GM13976 (cell line): ENCODE results near the gene TBL3.
A peak's percentile ranks its signal among the peaks of the same experiment; 100 is the strongest.

Experiments used
- DNase-seq: peaks from one replicate; pipeline ENCODE4 v3.0.0; 2012; ENCODE audit warnings: low spot score
- in situ Hi-C: fragments of 300-500 bp; cut with MboI; formaldehyde crosslinking; loops from one replicate; pipeline ENCODE4 v1.12.0; 2022; ENCODE audit warnings: low sequenced_read_pairs, mixed read lengths, inconsistent platforms; ENCODE audit not compliant: unreplicated experiment
- TF ChIP-seq, protein P1 (sequence below): IDR thresholded peaks from 2 replicates; pipeline ENCODE4 v1.5.1; 2012; ENCODE audit warnings: borderline replicate concordance, mild to moderate bottlenecking; ENCODE audit not compliant: insufficient read depth; ENCODE audit errors: extremely low read depth, missing control alignments, control extremely low read depth

Gene TBL3

DNA sequence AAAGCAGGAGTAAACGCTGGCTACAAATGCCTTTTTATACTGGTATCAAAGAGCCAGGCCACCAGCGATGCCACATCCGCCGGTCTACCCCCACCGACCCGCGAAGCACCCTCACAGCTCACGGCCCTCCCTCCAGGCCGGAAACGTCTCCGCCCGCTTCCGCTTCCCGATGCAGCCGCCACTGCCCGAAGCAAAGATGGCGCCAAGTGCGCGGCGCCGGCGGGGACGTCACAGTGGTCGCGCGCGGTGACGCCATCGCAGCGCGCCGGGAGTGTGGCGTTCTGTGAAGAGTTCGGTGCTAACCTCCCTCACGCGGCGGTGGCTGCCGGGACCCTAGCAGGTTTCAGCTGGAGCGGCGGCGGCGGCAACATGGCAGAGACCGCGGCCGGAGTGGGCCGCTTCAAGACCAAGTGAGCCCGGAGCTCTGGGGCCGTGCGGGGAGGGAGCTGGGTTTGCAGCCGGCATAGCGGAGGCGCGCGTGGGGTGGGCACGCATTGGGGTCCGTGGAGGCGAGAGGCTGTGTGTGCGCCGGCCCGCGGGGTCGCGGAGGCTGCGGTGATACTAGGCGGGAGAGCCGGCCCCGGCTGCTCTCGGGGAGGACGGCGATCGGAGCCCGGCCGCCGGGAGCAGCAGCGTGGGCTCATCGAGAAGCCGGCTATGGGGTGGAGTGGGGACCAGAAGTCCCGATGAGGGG is at the start of gene TBL3:
Gene TBL3, plus strand, starts transcription at position 258 of the 694 bp plus-strand sequence. Its CDS starts 112 bp downstream, at position 370.
- TF ChIP-seq, protein P1, sequence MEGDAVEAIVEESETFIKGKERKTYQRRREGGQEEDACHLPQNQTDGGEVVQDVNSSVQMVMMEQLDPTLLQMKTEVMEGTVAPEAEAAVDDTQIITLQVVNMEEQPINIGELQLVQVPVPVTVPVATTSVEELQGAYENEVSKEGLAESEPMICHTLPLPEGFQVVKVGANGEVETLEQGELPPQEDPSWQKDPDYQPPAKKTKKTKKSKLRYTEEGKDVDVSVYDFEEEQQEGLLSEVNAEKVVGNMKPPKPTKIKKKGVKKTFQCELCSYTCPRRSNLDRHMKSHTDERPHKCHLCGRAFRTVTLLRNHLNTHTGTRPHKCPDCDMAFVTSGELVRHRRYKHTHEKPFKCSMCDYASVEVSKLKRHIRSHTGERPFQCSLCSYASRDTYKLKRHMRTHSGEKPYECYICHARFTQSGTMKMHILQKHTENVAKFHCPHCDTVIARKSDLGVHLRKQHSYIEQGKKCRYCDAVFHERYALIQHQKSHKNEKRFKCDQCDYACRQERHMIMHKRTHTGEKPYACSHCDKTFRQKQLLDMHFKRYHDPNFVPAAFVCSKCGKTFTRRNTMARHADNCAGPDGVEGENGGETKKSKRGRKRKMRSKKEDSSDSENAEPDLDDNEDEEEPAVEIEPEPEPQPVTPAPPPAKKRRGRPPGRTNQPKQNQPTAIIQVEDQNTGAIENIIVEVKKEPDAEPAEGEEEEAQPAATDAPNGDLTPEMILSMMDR = no peak
- in situ Hi-C loops = no loop called here
- DNase-seq = peak; percentile 96

DNA sequence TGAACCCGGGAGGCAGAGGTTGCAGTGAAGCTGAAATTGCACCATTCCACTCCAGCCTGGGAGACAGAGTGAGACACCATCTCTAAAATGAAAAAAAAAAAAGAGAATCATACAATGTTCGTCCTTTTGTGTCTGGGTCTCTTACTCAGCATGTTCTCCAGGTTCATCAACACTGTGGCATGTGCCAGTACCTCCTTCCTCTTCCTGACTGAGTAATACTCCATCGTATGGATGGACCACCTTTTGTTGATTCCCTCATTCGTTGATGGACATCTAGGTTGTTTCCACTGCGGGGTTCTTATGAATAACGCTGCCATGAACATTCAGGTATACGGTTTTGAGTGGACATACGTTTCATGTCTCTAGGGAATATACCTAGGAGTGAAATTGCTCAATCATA is 49.5 kb upstream of the TBL3 start:
- in situ Hi-C loops = no loop called here
- TF ChIP-seq, protein P1 = no peak

DNA sequence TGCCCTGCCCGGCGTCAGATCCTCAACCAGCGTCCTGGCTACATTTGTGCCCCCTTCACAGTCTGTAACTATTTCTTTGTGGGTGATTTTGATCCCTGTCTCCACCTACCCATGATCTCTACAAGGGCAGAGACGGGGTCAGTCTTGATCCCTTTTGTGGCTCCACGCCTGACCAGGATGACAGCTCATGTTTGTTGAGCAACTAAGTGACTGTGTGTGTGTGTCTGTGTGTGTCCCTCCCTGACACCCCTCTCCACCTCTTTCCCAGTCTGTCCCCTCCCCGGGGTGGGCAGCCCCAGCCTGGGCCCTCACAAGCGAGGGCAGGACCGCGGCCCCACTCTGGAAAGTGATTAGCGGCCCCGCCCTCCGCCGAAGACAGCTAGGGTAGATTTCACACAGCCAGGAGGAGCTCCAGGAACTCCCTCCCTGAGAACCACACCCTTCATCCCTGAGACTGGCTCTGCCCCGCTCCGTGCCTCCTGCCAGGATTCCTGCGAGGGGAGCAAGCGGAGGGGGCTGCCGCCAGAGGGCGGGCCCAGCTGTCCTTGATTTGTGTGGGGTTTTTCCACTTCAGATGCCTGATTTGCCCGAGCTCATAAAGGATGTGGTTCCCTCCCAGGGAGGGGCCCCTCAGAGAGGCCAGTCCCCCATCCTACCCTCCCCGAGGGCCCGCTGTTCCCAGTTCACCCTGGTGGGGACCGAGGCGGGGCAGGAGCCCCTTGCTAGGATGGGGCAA is 48.4 kb upstream of the TBL3 start:
- in situ Hi-C loops = no loop called here
- DNase-seq = no peak
- TF ChIP-seq, protein P1 = peak; percentile 1

More for the DNA sequence above, 49.5 kb upstream of the TBL3 start:
- no peak for DNase-seq

DNA sequence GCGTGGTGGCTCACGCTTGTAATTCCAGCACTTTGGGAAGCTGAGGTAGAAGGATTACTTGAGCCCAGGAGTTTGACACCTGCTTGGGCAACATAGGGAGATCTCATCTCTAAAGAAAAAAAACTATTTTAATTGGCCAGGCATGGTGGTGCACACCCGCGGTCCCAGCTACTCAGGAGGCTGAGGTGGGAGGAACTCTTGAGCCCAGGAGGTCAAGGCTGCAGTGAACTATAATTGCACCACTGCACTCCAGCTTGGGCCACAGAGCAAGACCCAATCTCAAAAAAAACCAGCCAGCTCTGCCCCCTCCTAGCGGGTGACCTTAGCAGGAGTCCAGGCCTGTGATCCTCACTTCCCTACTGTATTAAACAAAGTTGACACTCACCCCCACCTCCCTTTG is 47.8 kb upstream of the TBL3 start:
- no peak for DNase-seq
- TF ChIP-seq, protein P1 = no peak
- in situ Hi-C loops = no loop called here

DNA sequence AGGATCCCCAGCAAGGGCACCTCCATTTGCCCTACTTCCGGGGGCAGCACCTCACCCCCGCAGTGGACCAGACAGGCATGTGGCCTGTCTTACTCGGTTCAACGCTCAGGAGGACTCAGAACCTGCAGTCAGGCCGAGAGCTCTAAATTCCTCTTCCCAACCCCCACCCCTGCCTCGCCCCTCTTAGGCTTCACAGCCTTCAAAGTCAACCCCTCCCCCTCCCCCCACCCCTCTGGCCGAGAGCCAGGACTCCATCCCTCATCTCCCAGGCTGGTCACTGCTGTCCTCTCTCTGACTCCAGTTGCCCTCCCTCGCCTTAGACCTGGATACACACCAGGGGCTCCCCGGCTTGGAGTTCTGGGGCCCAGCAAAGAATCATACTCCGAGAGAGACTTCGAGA is 45.6 kb upstream of the TBL3 start:
- TF ChIP-seq, protein P1 = no peak
- in situ Hi-C loops = no loop called here

DNA sequence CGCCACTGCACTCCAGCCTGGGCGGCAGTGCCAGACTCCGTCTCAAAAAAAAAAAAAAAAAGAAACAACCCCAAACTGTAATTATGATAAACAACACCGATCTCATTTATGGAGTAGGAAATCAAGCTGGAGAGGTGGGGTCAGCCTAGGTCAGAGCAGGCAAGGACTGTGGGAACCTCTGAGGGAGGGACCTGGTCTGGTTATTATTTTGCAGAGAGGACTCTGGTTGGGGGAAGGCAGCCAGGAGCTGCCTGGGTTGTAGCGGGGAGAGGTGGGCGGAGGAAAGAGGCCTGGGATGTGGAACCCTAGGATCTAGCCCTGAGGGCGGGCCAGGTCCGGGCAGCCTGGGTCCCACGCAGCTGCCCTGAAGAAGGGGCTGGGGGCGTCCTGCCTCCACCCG is 42.7 kb upstream of the TBL3 start:
- in situ Hi-C loops = no loop called here
- TF ChIP-seq, protein P1 = no peak
- peak; percentile 68 for DNase-seq

More for the DNA sequence above, 45.6 kb upstream of the TBL3 start:
- no peak for DNase-seq
